Cortex of kidney (tissue), 1 donor: ENCODE results near the gene FOXO6.

ENCODE experiments used
- DNase-seq: peaks from one replicate; lab custom pipeline; 2025; lab: John Stamatoyannopoulos, UW

Gene FOXO6

GRCh38 chr1:41427122-41427913, 66.1 kb downstream of the FOXO6 start:
- DNase-seq: no peak

- no peak for DNase-seq
Observed at GRCh38 chr1:41427916-41428737, 66.9 kb downstream of the FOXO6 start.

GRCh38 chr1:41428738-41429640, 67.8 kb downstream of the FOXO6 start:
- no peak for DNase-seq

GRCh38 chr1:41429641-41430035, 68.4 kb downstream of the FOXO6 start:
- DNase-seq: no peak

- no peak for DNase-seq
Observed at GRCh38 chr1:41430069-41430468, 68.8 kb downstream of the FOXO6 start.

GRCh38 chr1:41430582-41430981, 69.3 kb downstream of the FOXO6 start:
- DNase-seq: no peak

- no peak for DNase-seq
Observed at GRCh38 chr1:41431490-41432350, 70.5 kb downstream of the FOXO6 start.
